Fibroblast of lung (primary cell): Measurements from ENCODE around the gene JARID2.

Experiments
- CTCF ChIP-seq, 2 donors: IDR thresholded peaks in 1 of 2; conservative IDR thresholded peaks in 1 of 2; 1 replicate in 1 of 2; 2 replicates in 1 of 2; pipeline ENCODE4 v1.5.1; 2011 to 2012; ENCODE audit warnings: low read length in 2 of 2, control low read depth in 1 of 2, inconsistent platforms in 1 of 2, low read depth in 1 of 2, mild to moderate bottlenecking in 1 of 2
- EZH2 ChIP-seq: IDR thresholded peaks from 2 replicates; pipeline ENCODE4 v1.5.1; 2012; ENCODE audit warnings: low read length, control low read depth, mild to moderate bottlenecking; ENCODE audit errors: missing control alignments

- TF ChIP-seq CTCF (conservative IDR thresholded peaks at IDR 0.05 in 1 of 2, IDR thresholded peaks at IDR 0.05 in 1 of 2; ENCODE audit: low read depth in 1 of 2, low read length in 2 of 2), result no peak
- no peak for TF ChIP-seq EZH2
These were observed 62.8 kb downstream of the JARID2 start for GRCh38 chr6:15308435-15309213.
